SK-N-SH treated with all-trans-retinoic acid at 6 μM for 48 hours (cell line): Measurements from ENCODE around the gene FMC1.

ENCODE experiments used
- BACH2 ChIP-seq: fragments of 250-450 bp; sonication (Bioruptor Pico); IDR thresholded peaks from 2 replicates; pipeline ENCODE4 v1.9.0; 2021; ENCODE audit warnings: mild to moderate bottlenecking, borderline replicate concordance
- ISL1 ChIP-seq: fragments of 250-450 bp; sonication (Bioruptor Pico); IDR thresholded peaks from 2 replicates; pipeline ENCODE4 v2.1.2; 2022; ENCODE audit warnings: mild to moderate bottlenecking, moderate library complexity
- OSR1 ChIP-seq: fragments of 250-450 bp; sonication (Bioruptor Pico); IDR thresholded peaks from 2 replicates; pipeline ENCODE4 v1.8.0; 2022; ENCODE audit warnings: moderate library complexity, mild to moderate bottlenecking, inconsistent platforms
- PATZ1 ChIP-seq: fragments of 250-450 bp; sonication (Bioruptor Pico); IDR thresholded peaks from 2 replicates; pipeline ENCODE4 v1.8.0; 2020; ENCODE audit warnings: mild to moderate bottlenecking, moderate library complexity, borderline replicate concordance
- POU6F1 ChIP-seq: fragments of 250-450 bp; sonication (Bioruptor Pico); IDR thresholded peaks from 2 replicates; pipeline ENCODE4 v1.8.0; 2021; ENCODE audit warnings: low read depth, mild to moderate bottlenecking, moderate library complexity, borderline replicate concordance
- PPARA ChIP-seq: fragments of 250-450 bp; sonication (Bioruptor Pico); IDR thresholded peaks from 2 replicates; pipeline ENCODE4 v1.5.0; 2020; ENCODE audit warnings: mild to moderate bottlenecking, borderline replicate concordance
- RARB ChIP-seq: fragments of 250-450 bp; sonication (Bioruptor Pico); IDR thresholded peaks from 2 replicates; pipeline ENCODE4 v1.8.0; 2021; ENCODE audit warnings: mild to moderate bottlenecking, moderate library complexity
- TCF4 ChIP-seq: fragments of 250-450 bp; sonication (Bioruptor Pico); IDR thresholded peaks from 2 replicates; pipeline ENCODE4 v1.8.0; 2021; ENCODE audit warnings: mild to moderate bottlenecking, moderate library complexity, borderline replicate concordance
- ZFP3 ChIP-seq: fragments of 250-450 bp; sonication (Bioruptor Pico); IDR thresholded peaks from 2 replicates; pipeline ENCODE4 v1.5.0; 2020; ENCODE audit warnings: mild to moderate bottlenecking, moderate library complexity
- ZNF8 ChIP-seq: fragments of 450-650 bp; formaldehyde crosslinking; IDR thresholded peaks from 2 replicates; pipeline ENCODE4 v1.5.0; 2020; ENCODE audit warnings: mild to moderate bottlenecking, moderate library complexity
- TF ChIP-seq, protein P1 (sequence below): fragments of 250-450 bp; sonication (Bioruptor Pico); IDR thresholded peaks from 2 replicates; pipeline ENCODE4 v1.5.1; 2020; ENCODE audit warnings: low read depth, mild to moderate bottlenecking, moderate library complexity

- TF ChIP-seq RARB (CRISPR knock-in tag) (no peak), PPARA (CRISPR knock-in tag) (no peak), PATZ1 (no peak), OSR1 (CRISPR knock-in tag) (no peak), TCF4 (CRISPR knock-in tag) (no peak), ZFP3 (CRISPR knock-in tag) (no peak), POU6F1 (no peak), ISL1 (CRISPR knock-in tag) (no peak), ZNF8 (CRISPR knock-in tag) (no peak), BACH2 (CRISPR knock-in tag) (no peak)
- TF ChIP-seq, protein P1, sequence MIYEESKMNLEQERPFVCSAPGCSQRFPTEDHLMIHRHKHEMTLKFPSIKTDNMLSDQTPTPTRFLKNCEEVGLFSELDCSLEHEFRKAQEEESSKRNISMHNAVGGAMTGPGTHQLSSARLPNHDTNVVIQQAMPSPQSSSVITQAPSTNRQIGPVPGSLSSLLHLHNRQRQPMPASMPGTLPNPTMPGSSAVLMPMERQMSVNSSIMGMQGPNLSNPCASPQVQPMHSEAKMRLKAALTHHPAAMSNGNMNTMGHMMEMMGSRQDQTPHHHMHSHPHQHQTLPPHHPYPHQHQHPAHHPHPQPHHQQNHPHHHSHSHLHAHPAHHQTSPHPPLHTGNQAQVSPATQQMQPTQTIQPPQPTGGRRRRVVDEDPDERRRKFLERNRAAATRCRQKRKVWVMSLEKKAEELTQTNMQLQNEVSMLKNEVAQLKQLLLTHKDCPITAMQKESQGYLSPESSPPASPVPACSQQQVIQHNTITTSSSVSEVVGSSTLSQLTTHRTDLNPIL: no peak
Measured at GRCh38 chr7:139293534-139293933, 47.6 kb upstream of the FMC1 start.
